GM21381 (cell line): Measurements from ENCODE around the gene CFAP92.

Source experiments
- ATAC-seq: cut with Tn5 transposase; IDR thresholded peaks from one replicate; pipeline ENCODE4 v1.9.1; 2021; ENCODE audit warnings: mild to moderate bottlenecking, moderate library complexity; ENCODE audit not compliant: unreplicated experiment

CFAP92 gene

DNA sequence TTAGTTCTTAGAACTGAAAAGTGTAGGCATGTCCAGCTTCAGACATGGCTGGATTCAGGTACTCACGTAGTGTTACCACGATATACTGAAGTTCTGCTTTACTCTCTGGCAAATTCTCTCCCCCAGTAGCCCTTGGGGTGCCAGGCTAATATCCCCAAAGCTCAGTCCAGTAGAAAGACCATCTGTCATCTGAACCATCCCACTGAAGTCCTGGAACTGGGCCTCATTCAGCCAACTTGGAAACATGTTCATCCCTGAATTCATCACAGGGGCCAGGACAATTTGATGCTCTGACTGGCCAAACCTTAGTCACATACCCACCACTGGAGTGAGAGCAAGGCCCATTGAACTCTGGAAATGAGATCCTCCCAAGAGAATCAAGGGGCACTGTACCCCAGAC lies 15.4 kb upstream of the CFAP92 start:
- ATAC-seq: no peak

GRCh38 chr3:129007792-129008191 lies 13.9 kb upstream of the CFAP92 start:
- no peak for ATAC-seq

GRCh38 chr3:129006864-129007263 lies 13.0 kb upstream of the CFAP92 start:
- ATAC-seq: no peak

- ATAC-seq: no peak
Observed at GRCh38 chr3:129005526-129006303, 11.8 kb upstream of the CFAP92 start.

- ATAC-seq: no peak
Observed at GRCh38 chr3:129004639-129005295, 10.9 kb upstream of the CFAP92 start.

DNA sequence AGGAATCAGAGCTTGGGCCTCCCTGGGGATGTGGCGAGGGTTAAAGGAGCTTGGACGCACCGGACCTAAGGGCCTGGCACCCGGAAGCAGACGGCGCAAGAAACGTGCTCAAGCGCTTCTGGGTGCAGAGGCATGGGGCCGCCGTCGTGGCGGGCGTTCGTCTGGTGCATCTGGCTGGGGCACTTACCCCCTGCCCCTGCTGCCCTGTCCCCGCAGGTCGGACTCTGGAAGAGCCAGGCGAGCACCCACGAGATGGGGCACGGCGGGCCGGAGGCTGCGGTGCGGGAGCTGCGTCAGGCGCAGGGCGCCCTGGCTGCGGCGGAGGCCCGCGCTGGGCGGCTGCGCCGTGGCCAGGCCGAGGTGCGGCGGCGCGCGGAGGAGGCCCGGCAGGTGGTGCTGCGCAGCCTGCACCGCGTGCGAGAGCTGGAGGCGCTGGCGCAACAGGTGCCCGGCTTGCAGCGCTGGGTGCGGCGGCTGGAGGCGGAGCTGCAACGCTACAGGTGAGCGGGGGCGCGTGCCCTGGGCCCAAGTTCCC lies 9.8 kb upstream of the CFAP92 start:
- ATAC-seq: no peak

DNA sequence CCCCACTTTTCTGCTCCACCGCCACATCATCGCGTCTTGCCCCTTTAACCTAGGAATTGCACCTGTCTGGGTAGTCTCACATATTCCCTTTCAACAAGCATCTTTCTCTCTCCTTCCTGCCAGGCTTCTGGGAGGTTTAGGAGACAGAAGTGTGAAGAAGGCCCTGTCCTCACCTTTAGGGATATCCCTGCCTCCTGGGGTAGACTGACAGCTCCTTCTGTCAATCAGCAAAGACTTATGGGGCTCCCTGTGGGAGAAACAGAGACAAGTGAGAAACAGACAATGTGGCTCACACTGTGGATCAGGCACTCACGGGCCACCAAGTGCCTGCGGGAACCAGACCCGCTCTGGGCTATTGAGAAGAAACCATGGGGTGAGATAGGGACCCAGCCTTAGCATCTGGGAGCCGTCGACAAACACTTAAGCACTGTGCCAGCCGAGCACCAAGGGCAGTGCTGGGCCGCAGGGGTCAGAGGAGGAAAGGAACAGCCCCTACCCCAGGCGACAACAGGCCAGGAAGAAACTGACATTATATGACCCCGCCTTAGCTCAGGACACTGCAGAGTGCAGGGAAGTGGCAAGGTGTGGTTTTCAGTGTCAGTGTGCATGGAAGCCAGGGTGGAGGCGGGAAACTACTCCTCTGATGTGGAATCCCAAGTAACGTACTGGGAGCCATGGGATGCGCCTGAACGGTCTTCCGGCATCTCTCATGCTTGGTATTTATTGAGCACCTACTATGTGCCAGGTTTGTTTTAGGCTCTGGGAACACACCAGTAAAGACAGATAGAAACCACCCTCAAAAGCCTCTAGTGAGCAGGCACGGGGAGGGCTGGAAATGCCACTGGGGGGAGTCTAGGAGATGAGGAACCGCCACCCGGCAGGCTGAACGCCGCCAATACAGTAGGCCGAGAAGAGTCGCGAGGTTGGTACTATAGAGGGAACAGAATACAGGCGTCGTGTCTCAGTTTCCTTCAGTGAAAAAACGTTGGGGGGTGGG lies 9.0 kb upstream of the CFAP92 start:
- no peak for ATAC-seq

- ATAC-seq: no peak
Observed at GRCh38 chr3:129001806-129002572, 8.1 kb upstream of the CFAP92 start.

DNA sequence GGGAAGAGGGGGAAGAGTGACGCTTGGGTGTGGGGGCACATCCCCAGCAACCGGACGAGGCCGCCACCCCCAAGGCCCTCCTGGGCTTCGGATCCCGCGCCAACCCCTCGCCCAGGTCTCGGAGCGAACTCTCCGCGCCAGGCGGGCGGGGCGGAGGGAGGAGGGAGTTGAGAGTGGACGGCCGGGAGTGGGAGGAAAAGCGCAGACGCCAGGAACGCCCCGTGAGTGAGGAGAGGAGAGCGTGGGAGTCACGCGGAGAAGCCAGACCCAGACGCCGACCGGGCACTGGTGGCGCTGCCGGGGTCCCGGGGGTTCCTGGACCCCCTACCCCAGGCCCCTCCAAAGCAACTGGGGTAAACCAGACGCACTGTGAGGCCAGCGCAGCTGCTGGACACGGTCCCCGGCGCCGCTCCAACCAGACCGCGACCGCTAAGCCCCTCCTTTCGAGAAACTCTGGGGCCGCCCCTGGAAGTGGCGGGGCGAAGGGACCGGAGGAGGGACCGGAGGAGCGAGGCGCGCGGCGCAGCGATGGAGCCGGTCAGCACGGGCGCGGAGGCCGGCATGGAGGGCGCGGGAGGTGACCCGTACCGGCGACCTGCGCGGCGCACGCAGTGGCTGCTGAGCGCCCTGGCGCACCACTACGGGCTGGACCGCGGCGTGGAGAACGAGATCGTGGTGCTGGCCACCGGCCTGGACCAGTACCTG lies 7.4 kb upstream of the CFAP92 start, which contains the start of gene EFCC1:
TSS of gene EFCC1 (plus strand) at position 204 of the 705 bp plus-strand sequence. CDS start at position 529, 325 bp downstream.
- ATAC-seq: no peak

DNA sequence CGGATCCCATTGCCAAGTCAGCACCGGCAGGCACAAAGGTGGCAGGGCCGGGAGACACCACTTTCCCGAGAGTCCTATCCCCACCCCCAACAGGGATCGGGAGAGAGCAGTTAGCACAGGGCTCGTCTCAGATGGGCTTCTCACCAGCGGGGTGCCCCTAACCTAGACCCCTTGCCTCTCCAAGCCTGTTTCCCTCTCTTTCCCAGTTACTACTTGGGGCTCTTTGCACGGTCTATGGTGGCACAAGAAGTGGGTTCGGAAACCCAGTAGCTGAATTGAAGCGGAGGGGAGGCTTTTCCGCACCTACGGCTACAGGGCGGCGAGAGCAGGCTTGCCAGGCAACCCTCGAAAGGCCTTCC lies 6.8 kb upstream of the CFAP92 start:
- no peak for ATAC-seq

DNA sequence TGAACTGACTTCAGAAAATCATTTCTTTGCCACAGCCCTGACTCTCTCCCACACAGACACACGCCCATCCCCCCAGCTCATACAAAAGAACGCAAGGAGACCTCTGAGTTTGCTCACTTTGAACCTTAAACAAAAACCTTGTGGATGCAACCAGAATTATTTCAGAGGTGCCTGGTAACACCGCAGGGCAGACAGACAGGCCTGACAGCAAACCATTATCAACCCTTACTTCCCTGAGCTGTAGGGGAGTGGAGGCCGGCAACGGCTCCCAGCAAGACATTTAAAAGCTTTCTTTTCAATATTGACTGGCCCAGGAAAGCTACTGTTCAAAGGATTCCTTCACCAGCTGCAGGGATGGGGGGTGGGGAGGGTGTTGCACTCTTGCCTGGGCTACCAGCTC lies 5.2 kb upstream of the CFAP92 start:
- ATAC-seq: no peak

DNA sequence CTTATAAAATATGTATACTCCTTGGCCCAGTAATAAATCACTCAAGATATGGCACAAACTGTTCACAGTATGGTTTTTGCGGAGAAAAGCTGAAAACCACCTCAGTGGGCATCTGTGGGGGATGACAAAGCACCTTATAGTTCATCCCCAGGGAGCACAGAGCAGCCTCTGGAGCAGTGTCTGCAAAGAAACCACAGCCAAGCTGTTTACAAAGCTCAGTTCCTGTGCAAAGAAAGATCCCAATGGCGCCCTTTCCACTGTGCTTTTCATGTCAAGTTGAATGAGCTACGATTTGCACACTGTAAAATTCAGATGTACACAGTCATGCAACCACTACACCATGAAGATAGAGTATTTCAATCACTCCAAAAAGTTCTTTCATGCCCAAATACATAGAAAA lies 4.7 kb upstream of the CFAP92 start:
- no peak for ATAC-seq

DNA sequence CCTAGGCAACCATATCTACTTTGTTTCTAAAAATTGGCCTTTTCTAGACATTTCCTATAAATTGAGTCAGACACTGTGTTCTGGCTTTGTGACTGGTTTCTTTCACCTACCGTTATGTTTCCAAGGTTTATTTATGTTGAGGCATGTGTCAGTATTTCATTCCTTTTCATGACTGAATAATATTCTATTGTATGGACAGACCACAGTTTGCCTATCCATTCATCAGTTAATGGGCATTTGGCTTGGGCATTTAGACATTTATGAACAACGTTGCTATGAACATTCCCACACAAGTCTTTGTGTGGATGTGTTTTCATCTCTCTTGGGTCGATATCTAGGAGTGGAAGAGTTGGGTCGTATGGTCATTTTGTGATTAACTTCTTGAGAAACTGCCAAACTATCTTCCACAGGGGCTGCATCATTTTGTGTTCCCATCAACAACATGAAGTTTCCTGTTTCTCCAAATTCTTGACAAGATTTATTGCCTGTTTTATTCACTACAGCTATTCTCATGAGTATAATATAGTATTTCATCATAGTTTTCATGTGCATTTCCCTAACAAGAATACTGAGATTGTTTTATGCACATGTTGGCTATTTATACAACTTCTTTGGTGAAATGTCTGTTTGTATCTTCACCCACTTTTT lies 3.7 kb upstream of the CFAP92 start:
- ATAC-seq: no peak

DNA sequence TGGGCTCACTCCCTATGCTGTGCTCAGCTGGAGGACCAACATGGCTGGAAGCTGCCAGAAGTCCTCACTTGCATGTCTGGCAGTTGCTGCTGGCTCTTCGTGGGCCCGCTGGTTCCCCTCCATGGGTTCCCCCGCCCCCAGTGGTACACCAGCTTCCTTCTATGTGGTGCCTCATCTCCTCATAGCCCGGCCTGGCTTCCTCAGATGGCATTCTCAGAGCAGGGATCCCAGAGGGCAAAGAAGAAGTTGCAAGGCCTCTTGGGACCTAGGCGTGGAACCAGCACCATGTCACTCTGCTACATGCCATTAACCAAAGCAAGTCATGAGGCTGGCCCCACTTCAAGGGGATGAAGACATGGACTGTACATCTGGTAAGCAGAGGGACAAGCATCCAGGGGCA lies 2.9 kb upstream of the CFAP92 start:
- ATAC-seq: no peak

GRCh38 chr3:128996200-128996599 lies 2.3 kb upstream of the CFAP92 start:
- ATAC-seq: no peak

- no peak for ATAC-seq
Observed at GRCh38 chr3:128995737-128996136, 1.9 kb upstream of the CFAP92 start.

DNA sequence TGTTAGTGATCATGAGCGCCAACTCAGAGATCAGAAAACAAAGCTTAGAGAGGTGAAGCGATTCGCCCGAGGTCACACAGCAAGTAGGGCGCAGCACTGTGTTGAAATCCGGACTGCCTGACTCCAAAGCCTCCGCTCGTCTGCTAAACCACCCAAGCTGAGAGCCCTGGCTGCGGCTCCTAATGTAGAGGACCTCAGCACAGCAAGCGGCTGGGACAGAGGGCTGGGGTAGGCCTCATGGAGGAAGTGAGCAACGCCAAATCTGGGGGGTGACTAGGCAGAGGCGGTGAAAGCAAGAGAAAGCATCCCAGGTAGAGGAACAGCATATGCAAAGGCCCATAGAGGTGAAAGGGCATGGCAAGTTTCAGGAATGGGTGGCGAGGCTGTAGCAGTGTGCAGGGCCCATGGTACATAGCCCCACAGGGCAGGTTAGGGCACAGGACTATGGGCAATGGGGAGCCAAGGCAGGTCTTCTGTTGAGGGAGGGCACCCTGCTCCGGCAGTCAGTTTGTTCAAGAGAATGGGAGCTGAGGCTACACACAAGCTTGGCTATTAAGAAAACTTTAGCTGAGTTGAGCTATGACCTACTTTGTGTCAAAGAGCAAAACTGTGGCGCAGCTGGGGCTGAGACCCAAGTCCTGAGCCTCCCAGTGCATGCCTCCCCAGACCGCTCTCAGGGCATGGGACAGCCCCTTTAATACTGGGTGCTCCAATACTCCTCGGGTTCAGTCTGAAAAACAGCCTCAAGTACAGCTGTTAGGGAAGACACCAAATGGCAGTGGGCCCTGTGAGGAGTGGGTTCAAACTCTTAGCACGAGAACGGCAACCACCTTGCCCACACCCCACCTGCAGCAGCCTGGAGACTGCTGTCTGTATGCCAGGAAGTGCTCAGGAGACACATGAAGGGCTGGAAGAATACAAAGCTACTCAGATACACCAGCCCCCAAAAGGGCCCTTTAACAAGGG lies 988 bp upstream of the CFAP92 start:
- no peak for ATAC-seq

GRCh38 chr3:128994173-128994512 lies 267 bp upstream of the CFAP92 start:
- ATAC-seq: no peak
